Measurements from ENCODE around the gene MICB.
A peak's percentile ranks its signal among the peaks of the same experiment; 100 is the strongest.

MICB gene

GRCh38 chr6:31543639-31544038 lies 45.7 kb downstream of the MICB start:
- Histone ChIP-seq H3K27me3 (no peaks in the 10 kb centered on the region), H3K36me3 (peaks cover 17% of the 10 kb centered on the region), H3K4me3 (ENCODE audit: low read depth in 1 of 2, low read length in 1 of 2) (no peak overlapping the region), H3K9me3 (no peaks in the 10 kb centered on the region), H3K4me1 (ENCODE audit: control insufficient read depth in 1 of 2, insufficient read depth in 1 of 2, low read depth in 1 of 2, low read length in 1 of 2) (peaks cover 56 to 66% of the 10 kb centered on the region in 2 experiments), H3K27ac (peak overlapping the region; percentile 97)
- TF ChIP-seq CTCF (IDR thresholded peaks at IDR 0.05), result no peak

- no peak for TF ChIP-seq CTCF (IDR thresholded peaks at IDR 0.05)
- Histone ChIP-seq H3K27ac (no peak overlapping the region), H3K36me3 (peaks cover 6% of the 10 kb centered on the region), H3K9me3 (no peaks in the 10 kb centered on the region), H3K4me1 (ENCODE audit: control insufficient read depth in 1 of 2, insufficient read depth in 1 of 2, low read depth in 1 of 2, low read length in 1 of 2) (peaks cover 55 to 62% of the 10 kb centered on the region in 2 experiments), H3K27me3 (no peaks in the 10 kb centered on the region), H3K4me3 (ENCODE audit: low read depth in 1 of 2, low read length in 1 of 2) (no peak overlapping the region)
These were observed 46.7 kb downstream of the MICB start for GRCh38 chr6:31544676-31545075.

- H3K27me3 ChIP-seq, result no peaks in the 10 kb centered on the region
- H3K4me3 ChIP-seq (ENCODE audit: low read depth in 1 of 2, low read length in 1 of 2), result no peak overlapping the region
- H3K9me3 ChIP-seq, result no peaks in the 10 kb centered on the region
- peaks cover under 1% of the 10 kb centered on the region for H3K36me3 ChIP-seq
- TF ChIP-seq CTCF (IDR thresholded peaks at IDR 0.05), result no peak
- peaks cover 49 to 56% of the 10 kb centered on the region in 2 experiments for H3K4me1 ChIP-seq (ENCODE audit: control insufficient read depth in 1 of 2, insufficient read depth in 1 of 2, low read depth in 1 of 2, low read length in 1 of 2)
- H3K27ac ChIP-seq, result no peak overlapping the region
These were observed 47.3 kb downstream of the MICB start for GRCh38 chr6:31545291-31545690.

- H3K4me3 ChIP-seq (ENCODE audit: low read depth in 1 of 2, low read length in 1 of 2), result peak within 1 kb of the TSS; percentile 64 to 72
- H3K27ac ChIP-seq, result peak within 1 kb of the TSS; percentile 89
- H3K27me3 ChIP-seq, result no peaks in the 10 kb centered on the region
- TF ChIP-seq CTCF (IDR thresholded peaks at IDR 0.05), result peak; percentile 98
- no peaks in the 10 kb centered on the region for H3K9me3 ChIP-seq
- H3K4me1 ChIP-seq (ENCODE audit: control insufficient read depth in 1 of 2, insufficient read depth in 1 of 2, low read depth in 1 of 2, low read length in 1 of 2), result peaks cover 49 to 53% of the 10 kb centered on the region in 2 experiments
- no peaks in the 10 kb centered on the region for H3K36me3 ChIP-seq
These were observed 48.5 kb downstream of the MICB start, which contains the start of gene ATP6V1G2 for GRCh38 chr6:31546339-31546957. TSS of gene ATP6V1G2 (minus strand) at chr6:31546608. CDS start at chr6:31546559, 49 bp downstream.

- H3K36me3 ChIP-seq, result no peaks in the 10 kb centered on the region
- peak within 1 kb of the TSS; percentile 89 for H3K27ac ChIP-seq
- peak; percentile 41 for TF ChIP-seq CTCF (IDR thresholded peaks at IDR 0.05)
- H3K4me1 ChIP-seq (ENCODE audit: control insufficient read depth in 1 of 2, insufficient read depth in 1 of 2, low read depth in 1 of 2, low read length in 1 of 2), result peaks cover 56 to 58% of the 10 kb centered on the region in 2 experiments
- no peaks in the 10 kb centered on the region for H3K27me3 ChIP-seq
- no peaks in the 10 kb centered on the region for H3K9me3 ChIP-seq
- peak within 1 kb of the TSS; percentile 64 to 72 for H3K4me3 ChIP-seq (ENCODE audit: low read depth in 1 of 2, low read length in 1 of 2)
These were observed 49.2 kb downstream of the MICB start, which contains the start of gene NFKBIL1 for GRCh38 chr6:31546958-31547726. TSS of gene NFKBIL1 (plus strand) at chr6:31547608. CDS start at chr6:31547695, 87 bp downstream.
